IMR-90 (cell line): Measurements from ENCODE around the gene CSNK2A1.

ENCODE experiments used
- CEBPB ChIP-seq: IDR thresholded peaks from 2 replicates; pipeline ENCODE4 v1.6.1; 2012; ENCODE audit warnings: low read depth, low read length, improper control_type of control experiment
- MXI1 ChIP-seq: IDR thresholded peaks from 2 replicates; pipeline ENCODE4 v1.6.1; 2012; ENCODE audit warnings: low read depth, mild to moderate bottlenecking, low read length, moderate library complexity, borderline replicate concordance
- POLR2A ChIP-seq: IDR thresholded peaks from 2 replicates; pipeline ENCODE4 v1.6.1; 2012; ENCODE audit warnings: mild to moderate bottlenecking, low read depth, low read length
- RAD21 ChIP-seq: IDR thresholded peaks from 2 replicates; pipeline ENCODE4 v1.6.1; 2012; ENCODE audit warnings: low read length, improper control_type of control experiment
- RFX5 ChIP-seq: IDR thresholded peaks from 2 replicates; pipeline ENCODE4 v1.8.0; 2012; ENCODE audit warnings: low read depth, mild to moderate bottlenecking, low read length, moderate library complexity
- SMC3 ChIP-seq: fragments of 150-350 bp; IDR thresholded peaks from 2 replicates; pipeline ENCODE4 v1.6.1; 2016; ENCODE audit warnings: low read depth, mild to moderate bottlenecking, antibody characterized with exemption, low read length, moderate library complexity
- TF ChIP-seq, protein P1 (sequence below): conservative IDR thresholded peaks from 2 replicates; pipeline ENCODE4 v1.5.1; 2012; ENCODE audit warnings: mild to moderate bottlenecking, low read depth, low read length, improper control_type of control experiment
- TF ChIP-seq, protein P2 (sequence below): fragments of 150-350 bp; IDR thresholded peaks from 2 replicates; pipeline ENCODE4 v1.6.1; 2016; ENCODE audit warnings: low read depth, mild to moderate bottlenecking, low read length, moderate library complexity, borderline replicate concordance
- TF ChIP-seq, protein P3 (sequence below): fragments of 150-350 bp; IDR thresholded peaks from 2 replicates; pipeline ENCODE4 v1.6.1; 2017; ENCODE audit warnings: mild to moderate bottlenecking, antibody characterized with exemption, low read length, low read depth

DNA sequence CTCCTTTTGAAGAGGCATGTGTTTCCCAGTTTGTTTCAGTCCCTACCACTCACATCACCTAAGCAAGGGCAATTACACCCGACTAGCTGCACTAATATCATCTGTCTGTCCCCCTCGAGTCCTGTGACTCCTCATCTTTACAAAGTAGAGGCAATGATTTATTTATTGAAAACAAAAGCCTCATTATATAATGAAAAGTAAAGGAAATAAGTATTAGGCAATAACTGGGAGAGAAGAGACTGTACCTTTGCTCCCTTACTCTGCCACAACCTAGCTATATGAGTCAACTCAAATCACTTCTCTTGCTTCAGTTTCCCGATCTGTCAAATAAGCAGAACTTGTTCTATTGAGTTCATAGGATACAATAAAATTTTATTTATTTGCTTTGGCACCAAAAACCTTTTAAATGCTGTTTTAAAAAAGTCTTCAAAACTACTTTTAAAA, 38.9 kb downstream of the CSNK2A1 start:
- TF ChIP-seq, protein P1, sequence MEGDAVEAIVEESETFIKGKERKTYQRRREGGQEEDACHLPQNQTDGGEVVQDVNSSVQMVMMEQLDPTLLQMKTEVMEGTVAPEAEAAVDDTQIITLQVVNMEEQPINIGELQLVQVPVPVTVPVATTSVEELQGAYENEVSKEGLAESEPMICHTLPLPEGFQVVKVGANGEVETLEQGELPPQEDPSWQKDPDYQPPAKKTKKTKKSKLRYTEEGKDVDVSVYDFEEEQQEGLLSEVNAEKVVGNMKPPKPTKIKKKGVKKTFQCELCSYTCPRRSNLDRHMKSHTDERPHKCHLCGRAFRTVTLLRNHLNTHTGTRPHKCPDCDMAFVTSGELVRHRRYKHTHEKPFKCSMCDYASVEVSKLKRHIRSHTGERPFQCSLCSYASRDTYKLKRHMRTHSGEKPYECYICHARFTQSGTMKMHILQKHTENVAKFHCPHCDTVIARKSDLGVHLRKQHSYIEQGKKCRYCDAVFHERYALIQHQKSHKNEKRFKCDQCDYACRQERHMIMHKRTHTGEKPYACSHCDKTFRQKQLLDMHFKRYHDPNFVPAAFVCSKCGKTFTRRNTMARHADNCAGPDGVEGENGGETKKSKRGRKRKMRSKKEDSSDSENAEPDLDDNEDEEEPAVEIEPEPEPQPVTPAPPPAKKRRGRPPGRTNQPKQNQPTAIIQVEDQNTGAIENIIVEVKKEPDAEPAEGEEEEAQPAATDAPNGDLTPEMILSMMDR: no peak
- TF ChIP-seq SMC3 (no peak), POLR2A (no peak), CEBPB (no peak), RFX5 (no peak), MXI1 (no peak), RAD21 (no peak)
- TF ChIP-seq, protein P2, sequence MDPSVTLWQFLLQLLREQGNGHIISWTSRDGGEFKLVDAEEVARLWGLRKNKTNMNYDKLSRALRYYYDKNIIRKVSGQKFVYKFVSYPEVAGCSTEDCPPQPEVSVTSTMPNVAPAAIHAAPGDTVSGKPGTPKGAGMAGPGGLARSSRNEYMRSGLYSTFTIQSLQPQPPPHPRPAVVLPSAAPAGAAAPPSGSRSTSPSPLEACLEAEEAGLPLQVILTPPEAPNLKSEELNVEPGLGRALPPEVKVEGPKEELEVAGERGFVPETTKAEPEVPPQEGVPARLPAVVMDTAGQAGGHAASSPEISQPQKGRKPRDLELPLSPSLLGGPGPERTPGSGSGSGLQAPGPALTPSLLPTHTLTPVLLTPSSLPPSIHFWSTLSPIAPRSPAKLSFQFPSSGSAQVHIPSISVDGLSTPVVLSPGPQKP: no peak
- TF ChIP-seq, protein P3, sequence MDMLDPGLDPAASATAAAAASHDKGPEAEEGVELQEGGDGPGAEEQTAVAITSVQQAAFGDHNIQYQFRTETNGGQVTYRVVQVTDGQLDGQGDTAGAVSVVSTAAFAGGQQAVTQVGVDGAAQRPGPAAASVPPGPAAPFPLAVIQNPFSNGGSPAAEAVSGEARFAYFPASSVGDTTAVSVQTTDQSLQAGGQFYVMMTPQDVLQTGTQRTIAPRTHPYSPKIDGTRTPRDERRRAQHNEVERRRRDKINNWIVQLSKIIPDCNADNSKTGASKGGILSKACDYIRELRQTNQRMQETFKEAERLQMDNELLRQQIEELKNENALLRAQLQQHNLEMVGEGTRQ: no peak
